Stimulated activated CD4-positive, alpha-beta T cell treated with anti-CD3 and anti-CD28 coated beads, Interleukin-1b, Interleukin-23, amount 100 ng/mL, for 4 hours (primary cell): Measurements from ENCODE around the gene CCNQ.
"Not testable (repeated sequence)": the region's sequence is repeated elsewhere in the genome, so short reads cannot be mapped to it uniquely, and the experiment has no call there.

Experiments used
- DNase-seq, 2 donors: peaks; one replicate each; pipeline ENCODE4 v3.0.0-alpha.2; 2020; ENCODE audit warnings: low read depth in 2 of 2

Gene CCNQ

DNA sequence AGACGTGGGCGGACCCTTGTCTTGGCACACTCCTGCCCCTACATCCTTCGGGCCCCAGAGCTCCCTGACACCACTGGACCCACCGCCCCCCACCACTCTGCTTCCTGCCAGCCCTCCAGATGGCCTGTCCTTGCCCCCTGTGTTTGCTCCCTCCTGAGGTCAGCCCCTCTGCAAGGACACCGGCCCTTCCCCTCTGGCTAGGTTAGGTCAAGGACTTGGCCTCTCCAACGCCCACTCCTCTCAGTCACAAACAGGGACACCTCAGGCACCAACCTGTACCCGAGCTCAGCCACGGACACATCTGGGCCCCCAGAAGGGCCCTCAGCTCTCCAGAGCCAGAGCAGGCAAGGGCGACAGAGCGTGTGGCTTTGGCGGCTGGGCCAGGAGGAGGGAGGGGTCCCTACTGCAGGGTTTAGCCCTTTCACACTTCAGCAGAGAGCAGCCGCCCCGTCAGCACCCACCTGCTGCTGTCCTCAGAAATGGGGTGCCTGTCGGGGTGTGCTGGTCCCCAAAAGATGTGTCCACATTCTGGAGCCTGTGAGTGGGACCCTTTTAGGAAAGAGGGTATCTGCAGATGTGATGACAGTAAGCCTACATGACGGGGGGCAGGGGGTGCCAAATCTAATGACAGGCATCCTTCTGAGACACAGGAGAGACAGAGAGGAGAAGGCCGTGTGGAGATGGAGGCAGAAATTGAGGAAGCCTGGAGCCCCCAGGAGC, 24.5 kb upstream of the CCNQ start:
- DNase-seq, result no peak

- DNase-seq, result no peak
These were observed 23.8 kb upstream of the CCNQ start for GRCh38 chrX:153622661-153623309.

DNA sequence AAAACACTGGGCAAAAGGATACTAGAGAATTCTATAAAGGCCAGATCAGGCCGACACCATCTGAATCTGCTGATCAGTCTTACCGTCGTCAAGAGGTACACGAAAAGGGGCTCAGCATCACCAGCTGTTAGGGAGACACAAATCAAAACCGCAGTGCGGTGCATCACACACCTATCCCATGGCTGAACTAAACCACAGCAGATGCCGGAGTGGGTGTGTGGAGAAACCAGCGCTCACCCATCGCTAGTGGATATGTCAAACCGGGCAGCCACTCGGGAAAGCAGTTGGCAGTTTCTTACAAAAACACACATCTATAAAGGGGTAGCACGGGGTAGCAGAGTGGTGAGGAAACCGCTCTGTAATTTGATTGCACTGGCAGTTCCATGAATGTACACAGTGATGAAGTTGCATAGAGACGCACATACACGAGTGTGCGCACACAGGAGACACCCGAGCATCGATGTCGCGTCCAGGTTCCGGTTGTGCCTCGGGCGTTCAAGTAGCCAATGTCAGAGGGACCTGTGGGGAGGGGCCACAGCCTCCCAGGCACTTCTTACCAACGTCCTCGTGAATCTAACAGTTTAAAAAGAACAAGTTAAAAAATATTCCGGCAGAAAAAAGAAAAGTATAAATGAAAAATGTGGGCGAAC, 23.1 kb upstream of the CCNQ start:
- DNase-seq, result no peak

GRCh38 chrX:153620576-153620975, 21.6 kb upstream of the CCNQ start:
- no peak for DNase-seq

GRCh38 chrX:153614818-153615217, 15.9 kb upstream of the CCNQ start:
- DNase-seq, result no peak

DNA sequence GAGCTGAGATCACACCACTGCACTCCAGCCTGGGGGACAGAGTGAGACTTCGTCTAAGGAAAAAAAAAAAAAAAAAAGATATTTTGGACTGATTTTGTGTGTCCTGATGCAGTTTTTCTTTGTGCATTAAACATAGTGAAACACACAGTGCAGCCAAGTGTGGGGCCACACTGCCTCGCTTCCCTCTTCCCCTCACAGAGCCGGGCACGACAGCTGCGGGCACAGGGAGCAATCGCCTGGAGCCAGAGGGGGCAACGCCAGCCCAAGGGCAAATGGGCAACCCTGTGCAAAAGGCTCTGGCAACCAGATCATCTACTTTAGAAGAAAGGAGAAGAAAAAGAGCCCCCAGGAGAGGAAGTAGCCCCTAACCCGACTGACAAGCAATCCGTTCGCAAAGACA, 13.5 kb upstream of the CCNQ start:
- DNase-seq, result no peak

DNA sequence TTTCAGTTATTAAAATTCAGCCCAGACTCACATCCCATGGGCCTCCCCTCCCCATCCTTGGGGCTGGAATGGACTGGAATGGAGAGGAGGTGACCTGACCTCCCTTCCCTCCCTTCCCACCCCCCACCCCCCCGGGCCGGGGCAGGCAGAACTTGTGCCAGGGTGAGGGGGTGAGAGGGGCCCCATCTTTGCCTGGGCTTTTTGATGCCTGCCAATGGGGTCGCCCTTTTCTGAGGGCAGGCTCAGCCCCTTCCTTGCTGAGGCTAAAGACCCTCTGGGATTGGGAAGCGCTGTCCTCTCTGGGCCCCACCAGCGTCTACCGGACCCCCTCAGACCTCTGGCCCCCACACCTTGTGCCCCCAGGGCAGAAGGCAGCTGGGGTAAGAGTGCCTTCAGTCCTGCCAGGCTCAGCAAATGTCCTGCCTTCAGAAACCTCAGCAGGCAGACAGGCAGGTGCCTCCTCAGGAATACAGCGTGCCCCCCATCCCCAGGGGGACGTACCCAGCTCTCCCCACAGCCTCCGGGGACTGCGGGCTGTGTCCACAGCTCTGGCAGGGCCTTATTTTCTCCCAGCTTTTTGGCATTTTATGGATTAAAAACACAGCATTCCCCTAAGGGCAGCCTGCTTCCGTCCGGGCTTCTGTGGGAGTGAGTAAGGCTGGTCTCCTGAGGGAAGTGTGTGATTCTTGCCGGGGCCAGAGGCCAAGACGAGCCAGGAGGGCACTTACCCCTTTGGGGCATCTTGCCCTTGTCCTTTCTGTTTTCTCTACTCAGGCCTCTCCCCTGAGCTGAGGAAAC, 12.6 kb upstream of the CCNQ start:
- DNase-seq, result no peak

DNA sequence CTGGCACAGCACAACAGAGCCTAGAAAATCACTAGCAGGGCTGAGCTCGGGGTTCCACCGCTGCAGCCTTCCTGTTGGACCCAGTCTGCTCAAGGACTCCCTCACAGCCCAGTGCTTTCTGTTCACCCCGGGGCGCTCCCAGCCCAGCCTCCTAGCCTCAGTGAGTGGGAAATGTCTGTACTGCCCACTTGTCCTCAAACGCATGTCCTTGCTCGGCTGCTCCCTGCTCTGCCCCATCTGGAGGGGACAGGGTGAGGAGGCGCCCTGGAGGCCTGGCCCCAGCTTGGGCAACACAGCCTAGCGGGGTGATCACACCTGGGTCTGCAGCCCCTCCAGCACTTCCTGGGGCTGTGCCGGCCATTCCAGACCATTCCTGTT, 11.9 kb upstream of the CCNQ start:
- no peak for DNase-seq

- peak; percentile 75 to 77 for DNase-seq
These were observed 11.2 kb upstream of the CCNQ start for GRCh38 chrX:153609917-153610835.

DNA sequence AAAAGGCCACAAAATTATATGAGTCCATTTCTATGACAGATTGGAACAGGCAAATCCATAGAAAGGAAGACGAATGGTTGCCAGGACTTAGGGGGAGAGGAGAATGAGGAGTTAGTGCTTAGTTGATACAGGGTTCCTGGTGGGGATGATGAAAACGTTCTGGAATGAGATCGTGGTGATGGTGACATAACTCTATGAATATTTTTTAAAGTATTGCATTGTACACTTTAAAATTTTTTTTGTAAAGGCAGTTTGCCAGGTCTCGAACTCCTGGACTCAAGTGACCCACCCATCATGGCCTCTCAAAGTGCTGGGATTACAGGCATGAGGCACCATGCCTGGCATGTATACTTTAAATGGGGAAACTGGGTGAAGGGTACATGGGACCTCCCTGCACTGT, 9.9 kb upstream of the CCNQ start:
- DNase-seq, result no peak

- DNase-seq, result no peak
These were observed 9.4 kb upstream of the CCNQ start for GRCh38 chrX:153608376-153608775.

GRCh38 chrX:153606503-153606902, 7.6 kb upstream of the CCNQ start:
- no peak for DNase-seq

GRCh38 chrX:153604666-153605380, 5.9 kb upstream of the CCNQ start:
- DNase-seq, result not testable (repeated sequence)

DNA sequence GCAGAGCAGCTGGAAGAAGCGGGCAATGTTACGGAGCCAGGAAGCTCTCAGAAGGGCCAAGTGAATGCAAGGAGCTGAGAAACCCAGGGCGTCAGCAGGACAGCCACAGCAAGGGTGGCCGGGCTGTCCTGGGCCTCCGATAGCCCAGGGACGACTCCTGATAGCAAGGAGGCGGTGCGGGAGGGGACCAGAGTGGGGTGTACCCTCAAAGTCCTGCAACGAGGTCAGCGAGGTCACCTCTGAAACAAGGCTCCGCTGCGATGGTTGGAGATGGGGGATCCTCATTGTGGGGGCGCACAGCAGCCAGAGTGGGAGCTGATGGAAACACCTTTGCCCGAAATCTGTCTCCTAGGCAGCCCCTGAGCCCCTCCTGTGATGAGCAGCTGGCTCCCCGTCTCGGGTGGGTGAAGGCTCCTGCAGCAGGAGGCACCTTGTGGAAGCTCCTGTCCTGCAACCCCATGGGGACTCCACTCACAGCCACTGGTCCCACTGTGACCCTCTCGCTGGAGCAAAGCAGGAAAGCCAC, 4.3 kb upstream of the CCNQ start:
- DNase-seq, result no peak

DNA sequence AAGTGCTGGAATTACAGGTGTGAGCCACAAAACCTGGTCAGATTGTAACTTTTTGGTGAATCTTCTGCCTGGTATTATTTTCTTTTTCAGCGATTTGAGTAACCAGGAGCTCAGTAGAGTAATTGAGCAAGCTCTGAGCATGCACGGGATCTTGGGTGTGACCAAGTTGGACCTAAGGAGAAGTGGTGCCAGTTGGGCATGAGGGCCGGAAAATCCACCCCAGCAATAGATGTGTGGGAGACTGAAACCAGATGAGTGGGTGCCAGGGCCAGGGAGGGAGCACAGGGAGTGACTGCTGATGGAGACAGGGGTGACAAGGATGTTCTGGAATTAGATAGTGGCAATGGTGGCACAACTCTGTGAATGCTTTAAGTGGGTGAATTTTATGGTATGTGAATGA, 3.7 kb upstream of the CCNQ start:
- DNase-seq, result no peak

- DNase-seq, result no peak
These were observed 2.7 kb upstream of the CCNQ start for GRCh38 chrX:153601511-153602110.

GRCh38 chrX:153600921-153601320, 2.0 kb upstream of the CCNQ start:
- no peak for DNase-seq

GRCh38 chrX:153600032-153600373, 1.1 kb upstream of the CCNQ start:
- no peak for DNase-seq

GRCh38 chrX:153599192-153600031, 473 bp upstream of the CCNQ start:
- DNase-seq, result peak; percentile 79 to 83
